NCI-H1105 (cell line): ENCODE measurements around the gene TMEM131.

ENCODE experiments used
- DNase-seq: peaks from one replicate; lab custom pipeline; 2025; lab: John Stamatoyannopoulos, UW

TMEM131 gene

DNA sequence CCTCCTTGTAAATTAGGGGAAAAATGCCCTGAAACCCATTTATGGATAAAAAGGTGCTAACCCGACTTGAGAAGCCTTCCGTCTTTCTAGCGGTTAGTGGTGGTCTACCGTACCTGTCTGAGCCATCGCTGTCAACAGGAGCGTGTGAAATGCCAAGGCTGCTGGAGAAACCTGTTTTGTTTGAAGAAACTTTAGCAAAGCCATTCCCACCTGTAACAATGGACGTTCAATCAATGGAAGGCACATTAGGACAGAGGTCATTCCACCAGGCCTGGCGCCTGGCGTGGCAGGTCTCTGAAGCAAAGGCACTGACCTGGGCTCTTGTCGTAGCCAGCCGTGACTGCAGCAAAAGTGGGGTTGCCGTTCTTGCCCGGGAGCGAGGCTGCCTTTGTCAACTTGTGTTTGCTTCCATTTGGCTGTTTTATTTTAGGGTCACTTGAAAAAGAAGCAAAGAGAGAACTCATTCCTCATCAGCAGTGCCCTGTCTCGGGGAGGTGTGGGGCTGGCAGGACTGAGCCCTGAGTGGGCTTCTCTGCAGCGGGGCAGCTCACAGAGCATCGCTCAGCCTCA lies 235.2 kb downstream of the TMEM131 start:
- DNase-seq = no peak

DNA sequence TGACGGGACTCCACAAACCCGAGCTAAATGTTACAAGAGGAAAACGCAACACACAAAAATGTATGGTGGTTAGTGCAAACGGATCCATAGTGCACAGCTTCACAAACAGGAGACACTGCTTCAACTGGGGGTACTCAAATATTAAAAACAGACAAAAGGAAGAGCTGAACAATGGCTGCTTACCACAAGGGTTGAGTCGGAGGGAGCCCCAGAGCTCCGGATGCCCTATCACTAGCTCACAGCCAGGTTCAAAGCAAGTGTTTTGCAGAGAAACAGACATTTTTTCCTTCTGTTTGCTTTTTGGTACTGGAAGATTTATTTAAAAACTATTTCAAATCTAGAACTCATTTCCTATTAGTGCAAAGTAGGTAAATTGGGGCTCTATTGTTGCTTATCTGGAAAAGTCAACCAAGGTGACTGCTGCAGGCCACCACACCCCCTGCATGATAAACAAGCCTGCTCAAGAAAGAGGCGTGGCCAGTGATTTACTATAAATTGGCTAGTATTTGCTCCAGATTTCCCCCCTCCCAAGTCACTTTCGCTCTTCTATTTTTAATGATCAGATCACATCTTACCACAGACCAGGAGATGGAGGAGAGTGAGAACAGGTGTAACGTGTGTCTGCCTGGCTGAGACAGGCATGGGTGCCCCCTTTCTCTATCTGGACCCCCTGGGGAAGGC lies 235.9 kb downstream of the TMEM131 start:
- DNase-seq = no peak

DNA sequence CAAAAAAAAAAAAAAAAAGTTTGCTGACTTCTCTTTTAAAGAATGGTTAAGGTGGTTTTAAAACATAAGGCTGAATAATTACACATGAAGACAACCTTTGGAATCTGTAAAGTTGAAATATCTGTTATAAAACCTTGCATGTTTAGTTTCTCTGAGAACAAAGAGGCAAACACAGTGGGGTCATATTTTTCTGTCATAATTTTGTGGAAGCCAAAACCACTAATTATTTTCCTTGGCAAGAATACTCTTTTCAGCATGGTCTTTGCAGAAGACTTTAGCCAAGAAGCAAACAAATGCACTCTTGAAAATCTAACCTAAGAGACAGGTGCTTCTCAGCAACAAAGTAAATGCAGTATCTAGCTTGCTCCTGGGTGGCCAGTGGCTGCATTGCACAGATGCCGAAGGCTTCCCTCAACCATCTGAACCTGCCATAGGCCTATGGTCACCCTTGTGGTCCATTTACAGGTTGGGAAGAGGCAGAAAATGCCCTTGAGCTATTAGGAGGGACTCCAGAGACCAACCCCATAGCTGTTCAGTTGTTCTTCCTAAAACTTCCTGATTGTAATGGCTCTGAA lies 237.5 kb downstream of the TMEM131 start:
- DNase-seq = no peak

DNA sequence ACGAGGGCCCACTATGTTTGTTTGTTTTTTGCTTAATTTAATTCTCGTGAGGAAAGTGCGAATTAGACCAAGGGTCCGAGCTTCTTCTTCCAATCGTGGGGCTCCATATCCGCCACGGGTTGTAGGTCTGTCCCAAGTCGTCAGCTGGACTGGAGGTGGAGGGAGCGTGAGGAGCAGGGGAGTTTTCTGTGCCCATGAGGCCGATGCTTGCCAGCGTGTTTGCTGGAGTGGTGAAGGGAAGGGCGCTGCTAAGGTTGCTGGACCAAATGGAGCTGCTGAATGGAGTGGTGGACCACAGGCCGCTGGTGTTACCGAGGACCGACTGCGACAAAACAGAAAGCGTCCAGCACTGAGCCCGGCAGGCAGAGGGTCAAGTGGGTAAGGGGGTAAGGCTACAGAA lies 238.7 kb downstream of the TMEM131 start:
- no peak for DNase-seq

DNA sequence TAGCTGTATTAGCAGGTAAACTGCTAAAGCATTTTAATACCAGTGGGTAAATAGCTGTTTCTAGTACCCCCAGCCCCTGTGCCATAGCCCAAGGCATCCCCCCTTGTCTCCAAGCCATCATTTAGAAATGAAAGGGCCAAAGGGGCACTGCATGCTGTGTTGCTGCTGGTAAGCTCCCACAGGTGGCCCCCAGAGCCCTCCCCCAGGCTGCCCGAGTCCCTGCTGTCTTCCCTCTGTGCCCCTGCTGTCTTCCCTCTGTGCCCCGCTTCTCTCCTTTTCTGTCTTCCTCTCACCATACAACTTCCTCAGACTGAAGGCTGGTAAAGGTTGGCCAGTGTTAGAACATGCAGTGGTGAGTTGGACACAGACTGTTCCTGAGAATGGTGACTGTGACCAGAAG lies 240.3 kb downstream of the TMEM131 start:
- DNase-seq = no peak

DNA sequence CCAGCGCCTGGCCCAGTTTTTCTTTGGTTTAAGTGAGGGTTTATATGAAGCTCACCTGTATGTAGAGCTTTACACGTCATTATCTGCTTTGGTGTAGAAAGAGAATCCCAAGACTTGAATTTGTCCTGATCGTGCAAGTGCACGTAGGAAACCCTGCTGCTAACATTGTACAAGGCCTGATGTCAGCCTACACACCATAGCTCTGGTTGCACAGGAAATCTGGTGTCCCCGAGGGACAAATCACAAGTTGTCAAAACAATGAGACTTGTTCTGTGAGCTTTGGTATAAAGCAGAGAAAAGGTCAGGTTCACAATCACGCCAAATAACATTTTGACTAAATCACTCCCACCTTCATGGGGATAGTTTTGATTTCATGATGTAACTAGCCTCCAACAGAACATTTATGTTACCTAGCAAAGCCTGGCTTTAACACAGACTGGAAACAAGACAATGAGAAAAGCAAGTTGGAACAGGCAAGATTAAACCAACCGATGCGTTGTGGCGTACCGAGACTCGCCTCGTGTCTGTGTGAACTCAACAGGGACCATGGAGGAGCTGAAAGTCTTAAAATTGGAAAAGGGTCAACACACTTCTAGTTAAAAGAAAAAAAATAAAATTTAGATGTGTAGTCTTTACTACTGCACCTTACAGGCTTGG lies 240.9 kb downstream of the TMEM131 start:
- no peak for DNase-seq

DNA sequence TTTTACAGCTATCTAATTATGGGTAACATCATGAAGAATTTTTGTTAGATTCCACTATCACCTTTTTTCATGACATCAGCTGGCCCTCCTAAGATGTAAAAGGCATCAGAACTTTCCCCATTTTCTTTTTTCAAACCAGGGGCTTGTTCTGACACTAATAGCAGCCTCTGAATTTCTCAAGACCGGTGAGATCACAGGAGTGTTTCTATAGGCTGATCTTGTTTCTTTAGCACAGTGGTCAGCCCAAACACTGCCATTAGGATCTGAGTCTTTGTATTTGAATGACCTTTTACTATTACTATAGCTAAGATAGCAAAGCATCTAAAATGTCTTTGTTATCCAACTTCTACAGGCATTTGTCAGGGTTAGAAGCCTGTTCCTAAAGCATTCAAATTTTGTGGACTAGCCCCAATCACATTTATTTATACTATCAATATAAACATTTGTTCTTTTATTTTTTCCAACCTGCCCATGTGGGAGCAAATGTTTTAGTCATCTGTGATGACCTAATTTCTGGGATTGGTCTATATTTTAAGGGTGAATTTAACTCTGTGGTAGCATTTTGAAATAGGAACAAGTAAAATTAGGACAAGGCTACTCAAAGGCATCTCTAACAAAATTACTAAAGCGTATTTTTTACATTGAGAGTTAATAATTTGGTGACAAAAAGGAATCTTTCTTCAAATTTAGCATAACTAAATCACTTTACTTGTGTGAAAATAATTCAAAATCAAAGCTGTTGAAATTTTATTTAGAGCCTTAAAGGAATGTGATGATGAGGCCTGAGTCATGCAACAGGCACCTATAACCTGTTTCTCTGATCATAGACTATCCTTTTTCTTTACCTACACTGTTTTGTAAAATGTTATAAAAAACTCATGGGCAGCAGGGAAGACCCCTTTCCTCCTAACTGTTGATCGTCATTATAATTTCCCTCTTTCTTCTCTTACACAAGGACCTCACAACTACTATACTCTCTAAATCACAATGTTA lies 243.1 kb downstream of the TMEM131 start:
- DNase-seq = no peak

DNA sequence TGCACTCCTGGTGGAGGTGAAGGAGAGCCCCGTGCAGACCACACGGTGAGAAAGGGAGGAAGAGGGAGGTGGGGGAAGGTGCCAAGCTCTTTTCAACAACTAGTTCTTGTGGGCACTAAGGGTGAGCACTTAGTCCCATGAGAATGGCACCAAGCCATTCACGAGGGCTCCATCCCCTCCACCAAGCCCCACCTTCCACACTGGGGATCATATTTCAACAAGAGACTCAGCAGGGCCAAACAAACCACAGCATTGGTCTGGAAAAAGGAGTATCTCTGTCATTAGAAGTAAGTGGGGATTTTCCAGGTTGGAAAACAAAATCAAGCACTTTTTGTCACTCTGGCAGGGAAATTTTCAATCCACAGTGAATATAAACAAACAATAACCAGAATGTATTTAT lies 244.0 kb downstream of the TMEM131 start:
- DNase-seq = peak; percentile 65

DNA sequence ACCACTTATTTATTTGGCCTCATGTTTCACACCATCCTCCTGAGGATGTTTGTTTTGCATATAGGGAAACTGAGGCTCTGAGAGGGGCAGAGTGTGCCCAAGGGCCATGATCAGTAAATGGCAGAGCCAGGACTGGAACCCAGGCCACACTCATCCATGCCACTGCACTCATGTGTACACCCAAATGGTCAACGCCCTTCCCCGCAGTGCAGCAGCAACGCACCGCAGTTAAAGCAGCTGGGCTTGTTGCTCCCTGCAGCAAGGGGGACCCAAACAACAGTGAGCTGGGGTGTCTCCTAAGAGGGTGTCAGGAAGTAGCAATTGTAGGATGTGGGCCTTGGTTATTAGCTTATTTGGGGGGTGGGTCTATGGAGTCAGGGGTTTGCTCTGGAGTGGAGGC lies 245.7 kb downstream of the TMEM131 start:
- DNase-seq = no peak

DNA sequence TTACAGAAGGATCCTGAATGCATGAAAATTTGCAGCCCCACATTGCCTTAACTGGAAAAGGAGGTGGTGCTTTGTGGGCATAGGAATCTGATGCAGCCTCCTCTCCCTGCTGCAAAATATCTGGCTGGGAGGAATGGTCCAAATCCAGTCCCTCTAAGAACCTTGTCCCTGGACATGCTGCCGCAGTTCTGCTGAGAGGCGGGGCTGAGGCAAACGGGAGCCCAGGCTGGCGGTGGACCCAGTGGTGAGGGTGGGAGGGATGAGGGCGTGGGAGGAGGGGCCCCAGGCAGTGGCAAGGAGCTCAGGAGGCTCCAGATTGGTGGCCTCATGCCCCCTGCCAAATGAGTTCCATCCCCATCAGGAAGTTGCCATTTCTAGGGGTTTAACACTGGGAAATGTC lies 246.2 kb downstream of the TMEM131 start:
- no peak for DNase-seq

DNA sequence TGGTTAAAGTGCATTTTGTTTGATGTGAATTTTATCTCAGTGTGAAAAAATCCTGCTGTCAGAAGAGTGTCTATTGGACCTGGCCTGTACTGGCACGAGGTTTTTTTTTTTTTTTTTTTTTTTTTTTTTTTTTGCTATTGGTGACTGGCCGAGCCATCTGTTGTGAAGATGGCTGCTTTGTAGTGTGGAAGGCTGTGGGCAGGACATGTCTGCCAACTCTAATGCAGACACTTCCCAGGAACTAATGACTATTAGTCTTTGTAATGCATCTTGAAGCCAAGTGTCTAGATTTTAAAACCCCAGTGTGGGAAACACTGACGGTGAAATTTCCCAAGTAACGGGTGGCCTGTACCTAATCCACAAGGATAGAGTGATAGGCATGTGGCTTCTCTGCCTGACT lies 248.0 kb downstream of the TMEM131 start:
- DNase-seq = no peak

DNA sequence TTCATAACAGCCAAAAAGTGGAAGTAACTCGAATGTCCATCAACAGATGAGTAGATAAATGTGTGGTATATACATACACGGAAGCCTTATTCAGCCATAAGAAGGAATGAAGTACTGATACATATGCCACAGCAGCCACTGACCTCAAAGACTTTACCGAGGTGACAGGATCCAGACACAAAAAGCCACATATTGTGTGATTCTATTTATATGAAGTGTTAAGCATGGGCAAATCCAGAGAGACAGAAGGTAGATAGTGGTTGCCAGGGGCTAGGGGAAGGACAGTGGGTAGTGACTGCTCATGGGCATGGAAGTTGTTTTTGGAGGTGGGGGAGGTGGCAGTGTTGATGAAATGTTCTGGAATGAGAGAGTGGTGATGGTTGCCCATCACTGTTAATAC lies 248.5 kb downstream of the TMEM131 start:
- DNase-seq = no peak

DNA sequence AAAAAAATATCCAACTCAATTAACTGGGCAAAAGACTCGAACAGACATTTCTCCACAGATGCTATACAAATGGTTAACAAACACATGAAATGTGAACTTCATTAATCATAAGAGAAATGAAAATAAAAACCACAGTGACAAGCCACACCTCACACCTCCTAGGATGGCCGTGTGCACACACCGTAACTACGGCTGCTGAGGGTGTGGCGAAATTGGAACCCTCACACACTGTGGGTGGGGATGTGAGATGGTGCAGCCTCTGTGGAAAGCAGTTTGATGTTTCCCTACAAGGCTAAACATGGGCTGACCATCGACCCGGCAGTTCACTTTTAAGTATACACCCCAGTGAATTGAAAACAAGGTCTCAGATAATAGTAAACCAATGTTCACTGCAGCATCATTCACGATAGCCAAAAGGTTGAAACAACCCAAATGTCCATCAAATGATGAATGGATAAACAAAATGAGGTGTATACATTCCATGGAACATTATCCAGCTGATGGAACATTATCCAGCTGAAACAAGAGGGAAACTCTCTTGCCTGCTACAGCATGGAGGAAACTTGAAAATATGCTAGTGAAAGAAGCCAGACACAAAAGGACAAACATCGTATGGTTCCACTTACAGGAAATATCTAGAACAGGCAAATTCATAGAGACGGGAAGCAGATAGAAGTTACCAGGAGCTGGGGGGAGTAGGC lies 250.1 kb downstream of the TMEM131 start:
- no peak for DNase-seq

DNA sequence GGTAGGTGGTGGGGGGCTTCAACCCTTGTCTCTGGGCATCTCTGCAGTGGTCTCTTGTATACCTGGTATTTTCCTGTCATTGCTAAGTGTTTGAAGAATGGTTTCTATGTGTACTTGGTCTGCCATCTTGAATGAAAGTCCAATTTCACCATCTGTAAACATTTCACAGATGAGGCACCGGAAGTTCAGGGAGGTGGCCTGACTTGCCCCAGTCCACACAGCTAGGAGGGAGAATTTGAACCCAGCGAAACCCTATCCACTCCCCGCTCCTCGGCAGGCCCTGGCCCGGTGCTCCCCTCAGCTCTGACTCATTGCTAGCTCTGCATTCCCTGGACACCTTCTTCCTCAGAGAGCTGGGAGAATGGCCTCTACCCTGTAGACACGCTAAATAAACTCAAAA lies 251.8 kb downstream of the TMEM131 start:
- DNase-seq = no peak

DNA sequence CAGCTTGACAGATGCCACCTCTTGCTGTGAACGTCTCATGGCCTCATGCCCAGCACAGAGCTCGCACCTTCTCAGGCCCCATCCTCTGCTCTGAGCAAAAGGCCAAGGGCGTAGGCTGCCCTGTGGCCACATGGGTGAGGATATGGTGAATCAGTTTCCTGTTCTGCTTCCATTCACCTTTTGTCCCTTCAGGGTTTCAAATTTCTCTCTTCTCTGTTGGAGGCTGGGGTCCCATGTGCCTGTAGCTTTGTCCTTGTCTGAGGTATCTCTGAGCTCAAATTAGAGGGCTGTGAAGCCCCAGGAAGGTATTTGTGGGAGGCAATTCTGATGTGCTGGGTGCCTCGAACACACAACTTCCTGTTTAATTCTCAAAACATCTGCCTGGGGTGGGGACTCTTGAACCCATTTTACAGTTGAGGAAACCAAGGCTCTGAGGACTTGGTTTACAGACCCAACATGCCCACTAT lies 253.3 kb downstream of the TMEM131 start:
- no peak for DNase-seq

DNA sequence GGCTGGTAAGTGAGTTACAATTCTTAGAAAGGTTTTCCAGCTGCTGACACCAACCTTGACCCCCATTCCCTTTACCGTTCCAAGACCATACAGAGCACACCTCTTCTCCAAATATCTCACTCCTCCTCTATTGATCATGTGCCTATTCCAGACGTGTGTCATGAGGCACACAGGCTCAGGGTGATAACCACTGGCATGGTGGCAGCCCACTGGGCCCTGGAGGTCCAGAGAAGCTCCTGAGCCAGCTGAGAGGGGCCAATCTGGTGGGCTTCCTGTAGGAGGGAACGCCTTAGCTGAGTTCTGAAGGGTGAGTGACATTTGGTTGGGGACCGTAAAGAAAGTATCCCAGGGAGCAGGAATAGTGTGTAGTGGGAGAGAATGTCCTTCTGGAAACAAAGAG lies 254.1 kb downstream of the TMEM131 start:
- DNase-seq = no peak

DNA sequence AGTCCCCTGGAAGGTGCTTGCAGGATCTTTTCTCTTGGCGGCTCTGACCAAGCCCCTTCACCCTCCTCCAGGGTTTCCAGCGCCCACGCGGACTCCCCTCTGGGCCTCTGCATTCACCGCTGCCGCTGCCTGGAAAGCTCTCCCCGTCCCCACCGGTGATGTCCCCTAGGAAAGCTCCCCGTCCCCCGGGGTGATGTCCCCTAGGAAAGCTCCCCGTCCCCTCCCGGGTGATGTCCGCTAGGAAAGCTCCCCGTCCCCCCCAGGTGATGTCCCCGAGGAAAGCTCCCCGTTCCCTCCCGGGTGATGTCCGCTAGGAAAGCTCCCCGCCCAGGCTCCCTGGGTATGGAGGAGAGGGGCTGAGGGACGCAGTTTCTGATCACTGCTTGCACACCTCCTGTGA lies 254.5 kb downstream of the TMEM131 start:
- DNase-seq = no peak

DNA sequence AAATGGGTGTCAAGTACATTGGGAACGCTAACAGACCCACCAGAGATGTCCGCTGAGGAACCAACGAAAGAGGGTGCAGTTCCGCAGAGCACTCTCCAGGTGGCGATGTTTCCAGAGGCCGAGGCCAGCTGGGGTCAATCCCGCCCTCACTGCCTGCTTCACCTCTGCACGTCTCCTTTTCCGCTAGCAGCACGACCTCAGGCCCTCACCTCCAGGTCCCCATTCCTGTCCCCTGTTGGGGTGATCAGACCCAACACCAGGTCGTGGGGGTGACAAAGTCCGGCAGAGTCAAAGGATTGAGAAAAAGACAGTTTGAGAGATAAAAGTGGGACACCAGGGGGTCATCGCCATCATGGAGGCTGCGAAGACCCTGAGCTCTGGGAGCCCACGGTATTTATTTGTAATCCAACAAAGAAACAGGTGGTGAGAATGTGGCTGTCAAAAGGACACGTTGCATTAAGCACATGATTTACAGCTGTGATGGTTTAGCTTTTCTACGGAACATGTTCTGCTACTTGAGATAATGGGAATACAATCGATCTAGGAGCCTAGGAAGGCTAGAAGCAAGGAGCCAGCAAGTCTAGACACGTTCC lies 255.1 kb downstream of the TMEM131 start:
- DNase-seq = peak; percentile 69

DNA sequence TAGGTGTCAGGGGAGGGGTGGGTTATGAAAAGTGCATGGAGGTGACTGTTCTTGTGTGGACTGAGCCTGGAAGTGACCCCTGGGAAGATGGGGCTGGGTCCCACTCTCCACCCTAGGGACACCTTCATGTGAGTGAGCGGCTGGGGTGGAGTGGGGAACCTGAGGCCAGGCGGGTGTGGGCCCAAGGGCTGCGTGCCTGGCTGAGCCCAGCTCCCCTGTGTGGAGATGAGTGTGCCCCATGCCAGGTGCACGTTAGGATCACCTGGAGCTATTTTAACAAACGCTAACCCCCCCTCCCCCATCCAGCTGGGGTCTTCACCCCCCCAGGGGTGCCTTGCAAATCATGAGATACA lies 255.9 kb downstream of the TMEM131 start:
- DNase-seq = no peak

DNA sequence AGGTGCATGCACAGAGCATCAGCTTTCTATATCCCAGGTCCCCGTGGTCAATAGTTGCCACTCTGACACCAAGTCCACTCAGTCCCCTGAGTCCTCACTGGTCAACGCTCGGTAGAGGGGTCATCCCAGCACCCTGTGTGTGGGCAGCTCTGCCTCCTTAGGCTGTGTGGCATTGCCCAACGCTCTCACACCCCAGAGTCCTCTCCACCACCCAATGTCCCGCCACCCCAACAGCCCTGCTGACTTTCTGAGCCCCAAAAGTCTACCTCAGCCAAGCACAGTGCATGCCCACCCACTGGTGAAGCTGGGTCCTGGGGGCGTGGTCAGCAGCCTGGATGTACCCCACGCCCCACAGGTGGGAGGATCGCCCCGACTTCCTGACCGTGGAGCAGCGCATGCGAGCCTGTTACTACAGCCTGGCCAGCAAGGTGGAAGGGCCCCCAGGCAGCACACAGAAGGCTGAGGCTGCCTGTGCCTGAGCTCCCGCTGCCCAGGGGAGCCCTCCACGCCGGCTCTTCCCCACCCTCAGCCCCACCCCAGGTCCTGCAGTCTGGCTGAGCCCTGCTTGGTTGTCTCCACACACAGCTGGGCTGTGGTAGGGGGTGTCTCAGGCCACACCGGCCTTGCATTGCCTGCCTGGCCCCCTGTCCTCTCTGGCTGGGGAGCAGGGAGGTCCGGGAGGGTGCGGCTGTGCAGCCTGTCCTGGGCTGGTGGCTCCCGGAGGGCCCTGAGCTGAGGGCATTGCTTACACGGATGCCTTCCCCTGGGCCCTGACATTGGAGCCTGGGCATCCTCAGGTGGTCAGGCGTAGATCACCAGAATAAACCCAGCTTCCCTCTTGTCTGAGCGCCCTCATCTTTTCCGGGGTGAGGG lies 256.5 kb downstream of the TMEM131 start:
- DNase-seq = no peak
